ENCODE data around the gene RPS26.

RPS26 gene

GRCh38 chr12:56014205-56014604, 27.5 kb upstream of the RPS26 start:
- H3K4me3 ChIP-seq (ENCODE audit: low read depth, low read length) = no peak overlapping the region
- no peak for DNase-seq (ENCODE audit: low read depth)
- TF ChIP-seq, protein P1, sequence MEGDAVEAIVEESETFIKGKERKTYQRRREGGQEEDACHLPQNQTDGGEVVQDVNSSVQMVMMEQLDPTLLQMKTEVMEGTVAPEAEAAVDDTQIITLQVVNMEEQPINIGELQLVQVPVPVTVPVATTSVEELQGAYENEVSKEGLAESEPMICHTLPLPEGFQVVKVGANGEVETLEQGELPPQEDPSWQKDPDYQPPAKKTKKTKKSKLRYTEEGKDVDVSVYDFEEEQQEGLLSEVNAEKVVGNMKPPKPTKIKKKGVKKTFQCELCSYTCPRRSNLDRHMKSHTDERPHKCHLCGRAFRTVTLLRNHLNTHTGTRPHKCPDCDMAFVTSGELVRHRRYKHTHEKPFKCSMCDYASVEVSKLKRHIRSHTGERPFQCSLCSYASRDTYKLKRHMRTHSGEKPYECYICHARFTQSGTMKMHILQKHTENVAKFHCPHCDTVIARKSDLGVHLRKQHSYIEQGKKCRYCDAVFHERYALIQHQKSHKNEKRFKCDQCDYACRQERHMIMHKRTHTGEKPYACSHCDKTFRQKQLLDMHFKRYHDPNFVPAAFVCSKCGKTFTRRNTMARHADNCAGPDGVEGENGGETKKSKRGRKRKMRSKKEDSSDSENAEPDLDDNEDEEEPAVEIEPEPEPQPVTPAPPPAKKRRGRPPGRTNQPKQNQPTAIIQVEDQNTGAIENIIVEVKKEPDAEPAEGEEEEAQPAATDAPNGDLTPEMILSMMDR (IDR thresholded peaks at IDR 0.05; ENCODE audit: control insufficient read depth, extremely low read depth, insufficient read depth) = no peak

DNA sequence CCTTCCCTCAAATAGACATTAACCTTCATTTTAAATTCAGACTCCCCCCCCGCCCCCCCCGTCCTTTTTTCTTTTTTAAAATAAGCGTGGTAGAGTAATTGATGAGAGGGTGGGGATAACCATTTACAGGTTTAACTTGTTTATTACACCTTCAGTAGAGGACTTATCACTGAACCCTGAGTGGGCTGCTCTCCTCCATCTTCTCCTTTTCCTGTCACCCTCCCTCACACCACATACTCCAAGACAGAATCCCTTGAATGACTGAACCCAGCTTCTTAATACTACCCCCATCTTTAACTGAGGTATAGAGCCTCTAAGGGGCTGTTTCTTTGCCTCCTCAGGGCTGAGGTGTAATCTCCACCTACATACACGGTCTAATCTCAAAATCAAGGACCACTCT, 24.5 kb upstream of the RPS26 start:
- H3K4me3 ChIP-seq (ENCODE audit: low read depth, low read length) = no peak overlapping the region
- TF ChIP-seq, protein P1 (IDR thresholded peaks at IDR 0.05; ENCODE audit: control insufficient read depth, extremely low read depth, insufficient read depth) = no peak
- DNase-seq (ENCODE audit: low read depth) = no peak

- TF ChIP-seq, protein P1 (IDR thresholded peaks at IDR 0.05; ENCODE audit: control insufficient read depth, extremely low read depth, insufficient read depth) = no peak
- no peak overlapping the region for H3K4me3 ChIP-seq (ENCODE audit: low read depth, low read length)
- DNase-seq (ENCODE audit: low read depth) = no peak
These were observed 23.4 kb upstream of the RPS26 start for GRCh38 chr12:56018356-56018755.

GRCh38 chr12:56020423-56021184, 21.1 kb upstream of the RPS26 start, which contains the start of gene IKZF4:
Gene IKZF4 (plus strand): TSS chr12:56021043. CDS start chr12:56021494, 451 bp downstream.
- TF ChIP-seq, protein P1 (IDR thresholded peaks at IDR 0.05; ENCODE audit: control insufficient read depth, extremely low read depth, insufficient read depth) = no peak
- DNase-seq (ENCODE audit: low read depth) = no peak
- no peak within 1 kb of the TSS for H3K4me3 ChIP-seq (ENCODE audit: low read depth, low read length)

GRCh38 chr12:56021889-56022497, 19.7 kb upstream of the RPS26 start:
- H3K4me3 ChIP-seq (ENCODE audit: low read depth, low read length) = no peak overlapping the region
- DNase-seq (ENCODE audit: low read depth) = no peak
- TF ChIP-seq, protein P1 (IDR thresholded peaks at IDR 0.05; ENCODE audit: control insufficient read depth, extremely low read depth, insufficient read depth) = no peak

- H3K4me3 ChIP-seq (ENCODE audit: low read depth, low read length) = no peak overlapping the region
- TF ChIP-seq, protein P1 (IDR thresholded peaks at IDR 0.05; ENCODE audit: control insufficient read depth, extremely low read depth, insufficient read depth) = no peak
- DNase-seq (ENCODE audit: low read depth) = no peak
These were observed 13.1 kb upstream of the RPS26 start for GRCh38 chr12:56028511-56029165.
